Tibial artery (tissue), 4 donors: ENCODE measurements around the gene CCDC68.
"Not testable (repeated sequence)": the region's sequence is repeated elsewhere in the genome, so short reads cannot be mapped to it uniquely, and the experiment has no call there.

Source experiments
- DNase-seq, 2 donors: peaks; one replicate each; pipeline ENCODE4 v3.0.0-alpha.2; 2019
- H3K27ac ChIP-seq, 2 donors: fragments of 200-600 bp; sonication (generic) in 1 of 2; 1 replicate in 1 of 2; 2 replicates in 1 of 2; pipeline ENCODE4 v1.5.1; 2018 to 2019; ENCODE audit warnings: mild to moderate bottlenecking in 1 of 2
- H3K27me3 ChIP-seq, 2 donors: fragments of 200-600 bp; sonication (generic) in 1 of 2; one replicate each; pipeline versions ENCODE4 v1.5.1 to v1.6.0; 2016 to 2019
- H3K36me3 ChIP-seq, 3 donors: fragments of 200-600 bp; sonication (generic) in 2 of 3; one replicate each; pipeline ENCODE4 v1.5.1; 2016 to 2019; ENCODE audit warnings: mild to moderate bottlenecking in 2 of 3
- H3K4me1 ChIP-seq, 4 donors: fragments of 200-600 bp; sonication (generic) in 2 of 4; 1 replicate in 3 of 4; 2 replicates in 1 of 4; pipeline ENCODE4 v1.5.1; 2016 to 2019
- H3K4me3 ChIP-seq, 2 donors: fragments of 200-600 bp; sonication (generic) in 1 of 2; 1 replicate in 1 of 2; 2 replicates in 1 of 2; pipeline ENCODE4 v1.5.1; 2018 to 2019; ENCODE audit warnings: mild to moderate bottlenecking in 2 of 2
- H3K9me3 ChIP-seq, 3 donors: fragments of 200-600 bp; sonication (generic) in 1 of 3; one replicate each; pipeline ENCODE4 v1.5.1; 2016 to 2019
- intact Hi-C: fragments of 100-400 bp; cut with DNase I; formaldehyde crosslinking; loops from one replicate; pipeline ENCODE4 v1.15.0; 2023; ENCODE audit warnings: low total_unique reads
- TF ChIP-seq, protein P1 (sequence below), 2 experiments: fragments of 200-600 bp in 1 of 2; fragments of 450-650 bp in 1 of 2; IDR thresholded peaks; one replicate each; pipeline ENCODE4 v1.5.1; 2017 to 2019; ENCODE audit warnings: antibody characterized with exemption in 2 of 2, mild to moderate bottlenecking in 1 of 2, moderate library complexity in 1 of 2

The CCDC68 gene

GRCh38 chr18:54983041-54983686 is 23.9 kb upstream of the CCDC68 start:
- H3K27ac ChIP-seq: no peak overlapping the region
- H3K27me3 ChIP-seq: no peaks in the 10 kb centered on the region
- TF ChIP-seq, protein P1, sequence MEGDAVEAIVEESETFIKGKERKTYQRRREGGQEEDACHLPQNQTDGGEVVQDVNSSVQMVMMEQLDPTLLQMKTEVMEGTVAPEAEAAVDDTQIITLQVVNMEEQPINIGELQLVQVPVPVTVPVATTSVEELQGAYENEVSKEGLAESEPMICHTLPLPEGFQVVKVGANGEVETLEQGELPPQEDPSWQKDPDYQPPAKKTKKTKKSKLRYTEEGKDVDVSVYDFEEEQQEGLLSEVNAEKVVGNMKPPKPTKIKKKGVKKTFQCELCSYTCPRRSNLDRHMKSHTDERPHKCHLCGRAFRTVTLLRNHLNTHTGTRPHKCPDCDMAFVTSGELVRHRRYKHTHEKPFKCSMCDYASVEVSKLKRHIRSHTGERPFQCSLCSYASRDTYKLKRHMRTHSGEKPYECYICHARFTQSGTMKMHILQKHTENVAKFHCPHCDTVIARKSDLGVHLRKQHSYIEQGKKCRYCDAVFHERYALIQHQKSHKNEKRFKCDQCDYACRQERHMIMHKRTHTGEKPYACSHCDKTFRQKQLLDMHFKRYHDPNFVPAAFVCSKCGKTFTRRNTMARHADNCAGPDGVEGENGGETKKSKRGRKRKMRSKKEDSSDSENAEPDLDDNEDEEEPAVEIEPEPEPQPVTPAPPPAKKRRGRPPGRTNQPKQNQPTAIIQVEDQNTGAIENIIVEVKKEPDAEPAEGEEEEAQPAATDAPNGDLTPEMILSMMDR (IDR thresholded peaks at IDR 0.05): peak; percentile 35 to 46
- no peak overlapping the region for H3K4me3 ChIP-seq
- DNase-seq: no peak
- intact Hi-C loops: no loop called here
- no peaks in the 10 kb centered on the region for H3K36me3 ChIP-seq
- H3K4me1 ChIP-seq: no peaks in the 10 kb centered on the region
- no peaks in the 10 kb centered on the region for H3K9me3 ChIP-seq

DNA sequence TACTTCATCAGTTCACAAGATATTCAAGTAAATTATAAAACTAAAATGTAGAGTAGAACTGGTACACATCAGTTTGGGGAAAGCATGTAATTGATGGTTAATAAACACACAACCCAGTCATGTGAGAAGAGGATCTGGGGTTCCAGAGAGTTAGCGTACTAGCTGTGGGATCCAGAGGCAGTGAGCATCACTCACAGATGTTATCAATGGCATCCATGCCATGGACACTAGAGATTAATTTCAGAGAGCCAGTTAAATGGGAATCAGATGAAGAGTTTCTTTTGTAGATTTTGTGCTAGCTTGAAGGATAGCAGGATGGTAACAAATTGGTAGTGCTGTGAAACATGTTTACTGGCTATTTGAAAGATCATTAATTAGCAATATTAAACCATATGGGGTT is 21.8 kb upstream of the CCDC68 start:
- Histone ChIP-seq H3K27me3 (no peaks in the 10 kb centered on the region), H3K9me3 (no peaks in the 10 kb centered on the region), H3K4me3 (no peak overlapping the region), H3K36me3 (no peaks in the 10 kb centered on the region), H3K4me1 (no peaks in the 10 kb centered on the region), H3K27ac (no peak overlapping the region)
- TF ChIP-seq, protein P1 (IDR thresholded peaks at IDR 0.05): no peak
- no peak for DNase-seq
- intact Hi-C loops: no loop called here

DNA sequence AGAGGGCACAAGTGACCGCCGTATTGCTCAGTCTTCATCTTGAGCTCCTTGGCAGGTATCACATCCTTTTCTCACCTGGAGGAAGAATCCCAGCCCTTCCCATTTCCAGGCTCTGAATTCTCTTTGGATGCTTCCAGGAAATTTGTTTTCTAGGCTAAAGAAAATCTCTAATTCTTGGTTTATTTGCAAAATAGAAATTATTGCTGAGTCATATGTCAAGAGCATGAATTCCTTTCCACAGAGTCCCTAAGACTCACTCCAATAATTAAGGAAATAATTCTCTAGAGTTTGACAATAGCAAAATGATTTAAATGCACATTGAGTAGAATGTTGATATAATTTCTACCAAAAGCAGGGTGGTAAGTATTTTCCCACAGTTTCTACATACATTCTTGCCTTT is 16.3 kb upstream of the CCDC68 start:
- TF ChIP-seq, protein P1 (IDR thresholded peaks at IDR 0.05): no peak
- intact Hi-C loops: no loop called here
- Histone ChIP-seq H3K27me3 (no peaks in the 10 kb centered on the region), H3K27ac (no peak overlapping the region), H3K36me3 (no peaks in the 10 kb centered on the region), H3K9me3 (no peaks in the 10 kb centered on the region), H3K4me1 (no peaks in the 10 kb centered on the region), H3K4me3 (no peak overlapping the region)
- no peak for DNase-seq

DNA sequence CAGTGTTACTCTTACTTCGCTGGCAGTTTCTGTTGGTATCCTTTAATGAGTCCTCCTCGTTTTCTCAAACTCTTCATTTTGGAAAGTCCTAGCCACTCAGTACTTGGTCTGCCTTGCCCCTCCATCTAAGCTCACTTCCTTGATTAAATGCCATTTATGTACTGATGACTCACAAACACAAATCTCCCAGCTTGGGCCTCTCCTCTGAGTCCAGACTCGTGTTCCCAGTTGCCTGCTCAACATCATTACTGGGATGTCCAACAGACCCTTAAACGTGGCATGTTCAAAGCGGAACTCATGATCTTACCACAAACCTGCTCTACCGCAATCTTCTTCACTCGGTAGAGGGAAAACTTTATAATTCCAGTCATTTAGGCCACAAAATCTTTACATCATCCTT is 13.8 kb upstream of the CCDC68 start:
- H3K4me3 ChIP-seq: no peak overlapping the region
- no peaks in the 10 kb centered on the region for H3K36me3 ChIP-seq
- DNase-seq: no peak
- no peak overlapping the region for H3K27ac ChIP-seq
- no peaks in the 10 kb centered on the region for H3K4me1 ChIP-seq
- intact Hi-C loops: no loop called here
- H3K27me3 ChIP-seq: no peaks in the 10 kb centered on the region
- TF ChIP-seq, protein P1 (IDR thresholded peaks at IDR 0.05): no peak
- H3K9me3 ChIP-seq: no peaks in the 10 kb centered on the region

- intact Hi-C loops: no loop called here
- H3K27me3 ChIP-seq: no peaks in the 10 kb centered on the region
- DNase-seq: no peak
- no peaks in the 10 kb centered on the region for H3K4me1 ChIP-seq
- TF ChIP-seq, protein P1 (IDR thresholded peaks at IDR 0.05): no peak
- no peak overlapping the region for H3K27ac ChIP-seq
- H3K36me3 ChIP-seq: no peaks in the 10 kb centered on the region
- no peaks in the 10 kb centered on the region for H3K9me3 ChIP-seq
- no peak overlapping the region for H3K4me3 ChIP-seq
Measured at GRCh38 chr18:54968807-54969206, 9.5 kb upstream of the CCDC68 start.

GRCh38 chr18:54968237-54968636 is 9.0 kb upstream of the CCDC68 start:
- DNase-seq, H3K27me3 ChIP-seq, H3K9me3 ChIP-seq, H3K27ac ChIP-seq, H3K4me3 ChIP-seq, H3K4me1 ChIP-seq, H3K36me3 ChIP-seq, intact Hi-C loops: not testable (repeated sequence)
